ENCODE data around the gene AP2B1.
"Not testable (repeated sequence)": the region's sequence is repeated elsewhere in the genome, so short reads cannot be mapped to it uniquely, and the experiment has no call there.

Gene AP2B1

GRCh38 chr17:35605678-35606077 lies 18.6 kb downstream of the AP2B1 start:
- no peaks in the 10 kb centered on the region for H3K9me3 ChIP-seq (ENCODE audit: control insufficient read depth, low read length)
- H3K9ac ChIP-seq, result no peak overlapping the region
- no peaks in the 10 kb centered on the region for H3K27me3 ChIP-seq (ENCODE audit: control insufficient read depth, insufficient read depth, low read length)
- H3K27ac ChIP-seq, result no peak overlapping the region
- H3K4me2 ChIP-seq (ENCODE audit: low read length), result no peak overlapping the region
- TF ChIP-seq CTCF (IDR thresholded peaks at IDR 0.05), result no peak
- peaks cover 18% of the 10 kb centered on the region for H3K4me1 ChIP-seq
- no peak overlapping the region for H2AFZ ChIP-seq
- H3K79me2 ChIP-seq, result peaks cover 6% of the 10 kb centered on the region
- H3K4me3 ChIP-seq (ENCODE audit: low read depth, low read length), result no peak overlapping the region
- no peaks in the 10 kb centered on the region for H3K36me3 ChIP-seq (ENCODE audit: control insufficient read depth, insufficient read depth, low read length)

- H3K4me2 ChIP-seq (ENCODE audit: low read length), result peak overlapping the region; percentile 49
- peaks cover 9% of the 10 kb centered on the region for H3K79me2 ChIP-seq
- no peak for TF ChIP-seq CTCF (IDR thresholded peaks at IDR 0.05)
- peak overlapping the region; percentile 90 for H3K27ac ChIP-seq
- H3K9me3 ChIP-seq (ENCODE audit: control insufficient read depth, low read length), result no peaks in the 10 kb centered on the region
- no peaks in the 10 kb centered on the region for H3K36me3 ChIP-seq (ENCODE audit: control insufficient read depth, insufficient read depth, low read length)
- H3K4me3 ChIP-seq (ENCODE audit: low read depth, low read length), result no peak overlapping the region
- peaks cover 18% of the 10 kb centered on the region for H3K4me1 ChIP-seq
- no peaks in the 10 kb centered on the region for H3K27me3 ChIP-seq (ENCODE audit: control insufficient read depth, insufficient read depth, low read length)
- peak overlapping the region; percentile 10 for H2AFZ ChIP-seq
- no peak overlapping the region for H3K9ac ChIP-seq
Measured at GRCh38 chr17:35607239-35607847, 20.2 kb downstream of the AP2B1 start.

GRCh38 chr17:35609831-35610230 lies 22.7 kb downstream of the AP2B1 start:
- Histone ChIP-seq H3K4me3 (ENCODE audit: low read depth, low read length) (no peak overlapping the region), H3K79me2 (peaks cover 21% of the 10 kb centered on the region), H3K9ac (no peak overlapping the region), H3K27ac (peak overlapping the region; percentile 90), H2AFZ (no peak overlapping the region), H3K36me3 (ENCODE audit: control insufficient read depth, insufficient read depth, low read length) (no peaks in the 10 kb centered on the region), H3K27me3 (ENCODE audit: control insufficient read depth, insufficient read depth, low read length) (no peaks in the 10 kb centered on the region), H3K4me2 (ENCODE audit: low read length) (no peak overlapping the region), H3K4me1 (peaks cover 24% of the 10 kb centered on the region), H3K9me3 (ENCODE audit: control insufficient read depth, low read length) (no peaks in the 10 kb centered on the region)
- no peak for TF ChIP-seq CTCF (IDR thresholded peaks at IDR 0.05)

- not testable (repeated sequence) for H3K4me2 ChIP-seq (ENCODE audit: low read length); H3K27me3 ChIP-seq (ENCODE audit: control insufficient read depth, insufficient read depth, low read length); H3K27ac ChIP-seq; H2AFZ ChIP-seq; H3K4me3 ChIP-seq (ENCODE audit: low read depth, low read length); H3K36me3 ChIP-seq (ENCODE audit: control insufficient read depth, insufficient read depth, low read length); H3K9ac ChIP-seq; H3K9me3 ChIP-seq (ENCODE audit: control insufficient read depth, low read length)
- Histone ChIP-seq H3K79me2 (peaks cover 19% of the 10 kb centered on the region), H3K4me1 (peaks cover 24% of the 10 kb centered on the region)
Measured at GRCh38 chr17:35610746-35611145, 23.6 kb downstream of the AP2B1 start.

GRCh38 chr17:35612924-35613521 lies 25.9 kb downstream of the AP2B1 start:
- H2AFZ ChIP-seq, result no peak overlapping the region
- H3K27me3 ChIP-seq (ENCODE audit: control insufficient read depth, insufficient read depth, low read length), result no peaks in the 10 kb centered on the region
- peaks cover 21% of the 10 kb centered on the region for H3K4me1 ChIP-seq
- H3K27ac ChIP-seq, result no peak overlapping the region
- peak; percentile 81 for TF ChIP-seq CTCF (IDR thresholded peaks at IDR 0.05)
- H3K36me3 ChIP-seq (ENCODE audit: control insufficient read depth, insufficient read depth, low read length), result no peaks in the 10 kb centered on the region
- no peak overlapping the region for H3K9ac ChIP-seq
- H3K4me3 ChIP-seq (ENCODE audit: low read depth, low read length), result no peak overlapping the region
- H3K9me3 ChIP-seq (ENCODE audit: control insufficient read depth, low read length), result no peaks in the 10 kb centered on the region
- H3K79me2 ChIP-seq, result peaks cover 18% of the 10 kb centered on the region
- H3K4me2 ChIP-seq (ENCODE audit: low read length), result no peak overlapping the region

Data from parathyroid adenoma (tissue), 2 donors.